ENCODE data around the gene PAF1. TPM values are rescaled to one million over a fixed set of nuclear protein-coding genes. Genes with fewer than 3 reads are reported as not detected.

The PAF1 gene
- total and polyA plus RNA-seq, 12 donors: 46.8 to 86.9 (median 52.9) TPM

DNA sequence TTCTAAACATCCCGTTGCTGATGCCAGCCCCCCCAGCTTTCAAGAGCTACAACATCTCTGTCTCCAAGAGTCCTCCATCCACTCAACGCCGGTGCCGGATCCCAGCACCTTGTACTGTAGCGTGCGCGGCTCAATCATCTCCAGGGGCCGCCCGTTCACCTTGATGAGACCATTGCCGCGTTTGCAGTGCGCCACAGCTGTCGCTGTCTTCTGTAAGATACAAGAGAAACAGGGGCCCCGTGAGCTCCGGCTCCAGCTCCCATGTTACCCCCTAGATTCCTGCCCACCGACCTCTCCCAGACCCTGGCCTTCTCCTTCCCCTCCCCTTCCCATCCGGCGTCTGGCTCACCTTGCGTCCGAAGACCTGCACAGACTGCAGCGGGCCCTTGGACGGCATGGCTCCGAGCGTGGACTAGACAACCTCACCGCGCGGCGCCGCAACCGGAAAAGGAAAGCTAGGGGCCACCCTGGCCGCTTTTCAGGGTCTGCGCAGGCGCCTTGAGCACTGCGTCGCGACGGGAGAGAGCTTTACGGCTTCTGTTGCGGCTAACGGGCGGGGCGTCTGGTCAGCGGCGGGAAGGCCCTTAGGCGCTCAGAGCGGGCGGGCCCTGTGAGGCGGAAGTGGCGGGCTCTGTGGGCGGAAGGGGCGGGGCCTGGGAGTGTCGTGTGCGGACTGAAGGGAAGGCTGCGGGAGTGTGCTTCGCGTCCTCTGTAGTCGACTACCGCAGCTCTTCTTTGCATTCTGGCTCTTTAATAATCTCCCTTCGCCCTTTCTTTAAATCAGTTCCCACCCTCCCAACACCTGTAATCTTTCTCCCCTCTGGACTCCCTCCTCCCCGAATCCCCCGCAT, 44.8 kb upstream of the PAF1 start, which contains the start of gene RPS16:
RPS16 (minus strand) TSS at position 451 of the 851 bp plus-strand sequence; CDS start at position 397, 54 bp downstream.
- Histone ChIP-seq H3K27ac (peak within 1 kb of the TSS; percentile 35 to 90 (median 80)), H3K4me3 (peak within 1 kb of the TSS; percentile 70 to 95 (median 83)), H3K4me1 (replicated peaks in 1 of 2) (peaks cover 18 to 22% of the 10 kb centered on the region in 2 donors), H3K9me3 (replicated peaks in 1 of 3) (no peaks in the 10 kb centered on the region), H3K27me3 (no peaks in the 10 kb centered on the region), H3K36me3 (replicated peaks in 1 of 2) (peaks cover 0 to 31% of the 10 kb centered on the region in 2 donors)
- peak; percentile 88 to 97 for TF ChIP-seq POLR2A (IDR thresholded peaks at IDR 0.05)
- TF ChIP-seq, protein P1, sequence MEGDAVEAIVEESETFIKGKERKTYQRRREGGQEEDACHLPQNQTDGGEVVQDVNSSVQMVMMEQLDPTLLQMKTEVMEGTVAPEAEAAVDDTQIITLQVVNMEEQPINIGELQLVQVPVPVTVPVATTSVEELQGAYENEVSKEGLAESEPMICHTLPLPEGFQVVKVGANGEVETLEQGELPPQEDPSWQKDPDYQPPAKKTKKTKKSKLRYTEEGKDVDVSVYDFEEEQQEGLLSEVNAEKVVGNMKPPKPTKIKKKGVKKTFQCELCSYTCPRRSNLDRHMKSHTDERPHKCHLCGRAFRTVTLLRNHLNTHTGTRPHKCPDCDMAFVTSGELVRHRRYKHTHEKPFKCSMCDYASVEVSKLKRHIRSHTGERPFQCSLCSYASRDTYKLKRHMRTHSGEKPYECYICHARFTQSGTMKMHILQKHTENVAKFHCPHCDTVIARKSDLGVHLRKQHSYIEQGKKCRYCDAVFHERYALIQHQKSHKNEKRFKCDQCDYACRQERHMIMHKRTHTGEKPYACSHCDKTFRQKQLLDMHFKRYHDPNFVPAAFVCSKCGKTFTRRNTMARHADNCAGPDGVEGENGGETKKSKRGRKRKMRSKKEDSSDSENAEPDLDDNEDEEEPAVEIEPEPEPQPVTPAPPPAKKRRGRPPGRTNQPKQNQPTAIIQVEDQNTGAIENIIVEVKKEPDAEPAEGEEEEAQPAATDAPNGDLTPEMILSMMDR (IDR thresholded peaks at IDR 0.05): peak in 1 of 6 experiments; percentile 5
- DNase-seq: peak; percentile 98 to 99 (median 99)
- intact Hi-C loops (cut with DNase I): loop anchor here in 1 of 2 donors (10.0 kb wide), 1 partner anchor 239 kb away; no protein-coding TSS in a partner anchor
- 0% methylated on average over 27 to 61 of the region's 61 CpGs for WGBS, 4 donors

DNA sequence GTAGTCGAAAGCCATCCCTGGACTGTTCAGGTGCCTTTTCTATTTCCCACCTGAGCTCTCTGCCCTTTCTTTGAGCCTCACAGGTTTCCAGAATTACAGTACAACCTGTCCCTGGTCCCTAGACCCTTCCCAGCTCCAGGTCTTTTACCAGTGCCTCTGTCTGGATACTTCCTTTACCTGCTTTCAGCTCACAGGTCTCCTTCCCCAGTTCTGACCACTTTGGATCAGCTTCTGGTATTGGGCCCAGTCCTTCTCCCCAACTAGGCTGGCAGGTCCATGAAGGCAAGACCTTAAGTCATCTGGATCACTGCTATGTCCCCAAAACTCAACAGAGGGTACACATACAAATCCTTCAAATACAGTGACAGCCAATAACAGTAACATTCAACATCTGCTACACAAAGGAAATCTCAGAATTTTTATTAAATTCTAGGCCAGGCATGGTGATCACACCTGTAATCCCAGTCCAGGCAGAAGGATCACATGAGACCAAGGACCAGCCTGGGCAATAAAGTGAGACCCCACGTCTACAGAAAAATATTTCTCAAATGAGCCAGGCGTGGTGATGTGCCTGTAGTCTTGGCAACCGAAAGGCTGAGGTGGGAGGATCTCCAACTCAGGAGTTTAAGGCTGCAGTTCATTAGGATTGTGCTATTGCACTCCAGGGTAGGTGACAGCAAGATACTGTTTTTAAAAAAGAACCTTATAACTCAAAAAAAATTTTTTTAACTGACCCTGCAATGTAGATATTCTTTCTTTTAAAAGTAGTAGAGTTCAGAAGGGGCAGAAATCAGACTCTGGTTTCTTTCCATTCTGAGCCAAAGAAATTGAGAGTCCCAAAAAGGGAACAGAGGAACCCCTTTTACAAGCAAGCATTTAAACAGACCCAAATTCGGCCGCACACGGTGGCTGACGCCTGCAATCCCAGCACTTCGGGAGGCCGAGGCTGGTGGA, 43.5 kb upstream of the PAF1 start:
- no peak for DNase-seq
- no peak overlapping the region for H3K27ac ChIP-seq
- WGBS, 4 donors: 44 to 57% (median 54%) methylated on average over 8 to 10 of the region's 10 CpGs
- H3K27me3 ChIP-seq: no peaks in the 10 kb centered on the region
- intact Hi-C loops (cut with DNase I): loop anchor here in 1 of 2 donors (10.0 kb wide), 1 partner anchor 240 kb away; no protein-coding TSS in a partner anchor
- H3K4me3 ChIP-seq: peak overlapping the region in 1 of 4 donors; percentile 95
- no peaks in the 10 kb centered on the region for H3K9me3 ChIP-seq (replicated peaks in 1 of 3)
- no peak for TF ChIP-seq POLR2A (IDR thresholded peaks at IDR 0.05)
- TF ChIP-seq, protein P1 (IDR thresholded peaks at IDR 0.05): no peak
- peaks cover 0 to 31% of the 10 kb centered on the region in 2 donors for H3K36me3 ChIP-seq (replicated peaks in 1 of 2)
- H3K4me1 ChIP-seq (replicated peaks in 1 of 2): peaks cover 18 to 22% of the 10 kb centered on the region in 2 donors

DNA sequence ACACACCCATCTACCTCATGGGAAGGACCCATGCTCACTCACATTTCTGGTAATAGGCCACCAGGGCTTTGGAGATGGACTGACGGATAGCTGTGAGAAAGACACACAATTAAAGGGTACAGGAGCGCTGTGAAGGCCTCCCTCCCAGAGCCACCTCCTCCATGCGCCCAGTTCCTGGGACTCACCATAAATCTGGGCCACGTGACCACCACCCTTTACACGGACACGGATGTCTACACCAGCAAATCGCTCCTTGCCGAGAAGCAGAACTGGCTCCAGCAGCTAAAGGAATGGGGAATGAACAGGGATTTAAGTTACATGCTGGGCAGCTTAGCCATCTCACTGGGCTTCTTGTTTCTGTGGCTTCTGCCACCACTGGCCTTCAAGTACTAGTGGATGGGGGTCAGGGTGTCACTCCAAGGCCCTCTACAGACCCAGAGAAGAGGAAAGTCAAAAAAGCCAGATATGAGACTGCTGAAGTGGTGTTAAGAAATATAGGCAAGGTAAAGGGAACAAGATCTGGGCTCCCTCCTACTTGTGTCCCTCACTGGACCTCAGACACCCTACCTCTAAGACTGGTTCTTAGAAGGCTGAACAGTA, 42.7 kb upstream of the PAF1 start:
- no peak overlapping the region for H3K27ac ChIP-seq
- no peaks in the 10 kb centered on the region for H3K9me3 ChIP-seq (replicated peaks in 1 of 3)
- H3K36me3 ChIP-seq (replicated peaks in 1 of 2): peaks cover 0 to 31% of the 10 kb centered on the region in 2 donors
- TF ChIP-seq, protein P1 (IDR thresholded peaks at IDR 0.05): no peak
- no peak for TF ChIP-seq POLR2A (IDR thresholded peaks at IDR 0.05)
- intact Hi-C loops (cut with DNase I): loop anchor here in 1 of 2 donors (10.0 kb wide), 1 partner anchor 241 kb away; no protein-coding TSS in a partner anchor
- WGBS, 4 donors: 91 to 96% (median 95%) methylated on average over 7 to 8 of the region's 8 CpGs
- peaks cover 21 to 30% of the 10 kb centered on the region in 2 donors for H3K4me1 ChIP-seq (replicated peaks in 1 of 2)
- DNase-seq: no peak
- H3K4me3 ChIP-seq: no peak overlapping the region
- H3K27me3 ChIP-seq: no peaks in the 10 kb centered on the region

All from adrenal gland (tissue), 12 donors.